ENCODE data around the gene SH3PXD2B.
A peak's percentile ranks its signal among the peaks of the same experiment; 100 is the strongest.

Gene SH3PXD2B
- 0 to 0.70 reads per million in 2 donors for total RNA-seq

DNA sequence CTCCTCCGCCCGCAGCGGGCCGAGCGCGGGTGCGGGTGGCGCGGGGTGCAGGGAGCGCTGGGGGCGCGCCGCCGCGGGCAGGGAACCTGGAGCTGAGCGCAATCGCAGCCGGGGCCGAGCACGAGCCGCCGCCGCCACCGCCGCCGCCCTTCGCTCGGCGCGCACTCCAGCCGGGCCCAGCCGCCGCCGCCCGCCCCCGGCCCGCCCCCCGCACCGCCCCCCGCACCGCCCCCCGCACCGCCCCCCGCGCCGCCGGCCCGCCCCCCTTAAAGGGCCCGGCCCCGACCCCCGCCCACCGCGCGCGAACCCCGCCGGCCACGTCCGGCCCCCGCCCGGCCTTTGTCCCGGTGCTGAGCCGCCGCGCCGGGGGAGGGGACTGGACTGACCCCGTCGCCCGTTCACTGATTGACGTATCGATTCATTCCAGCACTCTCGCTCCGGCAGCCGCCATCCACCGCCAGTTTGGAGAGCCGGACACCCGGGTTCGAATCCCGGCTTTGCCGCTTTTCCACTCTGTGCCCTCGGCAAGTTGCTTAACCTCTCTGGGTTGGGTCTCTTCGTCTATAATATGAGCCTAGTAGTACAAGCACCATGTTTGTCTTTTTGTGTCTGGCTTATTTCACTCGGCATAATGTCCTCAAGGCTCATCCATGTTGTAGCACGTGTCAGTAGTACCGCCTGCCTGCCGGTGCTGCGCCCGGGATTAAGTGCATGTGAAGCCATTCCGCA, at the start of gene SH3PXD2B:
TSS of gene SH3PXD2B (minus strand) at position 168 of the 729 bp plus-strand sequence. CDS start 173 bp downstream, outside the sequence.
- DNase-seq = peak; percentile 18

DNA sequence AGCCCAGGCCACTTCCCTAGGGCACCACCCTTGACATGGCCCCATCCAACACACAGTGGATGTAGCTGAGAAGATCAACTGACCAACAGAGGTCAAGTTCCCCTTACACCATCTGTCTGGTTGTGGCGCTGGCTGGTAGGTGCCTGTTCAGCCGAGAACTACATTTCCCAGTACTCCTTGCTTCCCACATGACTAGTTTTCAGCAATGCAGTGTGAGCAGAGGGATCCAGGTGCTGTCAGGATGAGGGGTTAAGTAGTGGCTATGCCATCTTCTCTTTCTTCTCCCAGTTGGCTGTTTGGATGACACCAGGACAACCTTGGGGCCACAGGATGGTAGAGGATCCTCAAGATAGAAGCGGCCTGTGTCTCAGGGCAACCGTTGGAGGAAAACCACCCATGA, 48.6 kb upstream of the SH3PXD2B start:
- DNase-seq = no peak

DNA sequence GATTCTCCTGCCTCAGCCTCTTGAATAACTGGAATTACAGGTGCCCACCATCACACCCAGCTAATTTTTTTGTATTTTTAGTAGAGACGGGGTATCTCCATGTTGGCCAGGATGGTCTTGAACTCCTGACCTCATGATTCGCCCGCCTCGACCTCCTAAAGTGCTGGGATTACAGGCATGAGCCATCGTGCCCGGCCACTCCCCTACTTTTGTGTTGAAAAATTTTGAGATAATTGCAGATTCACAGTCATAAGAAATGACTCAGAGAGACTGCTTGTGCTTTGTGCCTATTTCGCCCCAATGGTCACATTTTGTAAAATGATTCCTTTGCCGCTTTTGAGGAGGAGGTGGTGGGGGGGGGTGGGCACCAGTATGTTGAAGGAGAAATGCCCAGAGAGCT, 48.1 kb upstream of the SH3PXD2B start:
- DNase-seq = no peak

DNA sequence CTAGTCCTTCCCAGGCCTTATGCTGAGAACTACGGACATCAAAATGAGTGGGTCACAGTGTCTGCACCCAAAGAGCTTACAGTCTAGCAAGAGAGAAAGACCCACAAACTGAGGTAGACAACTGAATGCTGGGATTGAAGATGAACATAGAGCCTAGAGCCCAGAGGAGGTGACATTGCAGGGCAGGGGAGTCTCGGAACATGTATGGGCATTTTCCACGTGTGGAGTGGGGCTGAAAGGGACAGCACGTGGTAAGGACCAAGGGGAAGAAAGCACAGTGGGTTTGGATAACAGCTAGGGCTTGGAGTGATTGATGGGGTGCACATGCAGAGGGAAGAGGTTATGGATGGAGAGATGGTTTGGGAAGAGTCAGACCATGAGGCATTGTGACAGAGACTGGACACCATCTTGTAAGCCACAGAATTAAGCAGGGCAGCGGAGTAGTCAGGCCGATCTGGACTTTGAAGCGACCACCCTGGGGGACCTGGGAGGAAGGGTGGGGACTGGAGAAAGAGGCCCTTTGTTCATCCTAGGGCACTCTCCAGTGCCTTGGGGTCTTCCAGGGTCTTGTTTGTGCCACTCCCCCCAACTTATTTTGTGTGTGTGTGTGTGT, 47.5 kb upstream of the SH3PXD2B start:
- DNase-seq = no peak

GRCh38 chr5:172499287-172499686, 45.0 kb upstream of the SH3PXD2B start:
- no peak for DNase-seq

- DNase-seq = no peak
Measured at GRCh38 chr5:172498431-172499129, 44.3 kb upstream of the SH3PXD2B start.

DNA sequence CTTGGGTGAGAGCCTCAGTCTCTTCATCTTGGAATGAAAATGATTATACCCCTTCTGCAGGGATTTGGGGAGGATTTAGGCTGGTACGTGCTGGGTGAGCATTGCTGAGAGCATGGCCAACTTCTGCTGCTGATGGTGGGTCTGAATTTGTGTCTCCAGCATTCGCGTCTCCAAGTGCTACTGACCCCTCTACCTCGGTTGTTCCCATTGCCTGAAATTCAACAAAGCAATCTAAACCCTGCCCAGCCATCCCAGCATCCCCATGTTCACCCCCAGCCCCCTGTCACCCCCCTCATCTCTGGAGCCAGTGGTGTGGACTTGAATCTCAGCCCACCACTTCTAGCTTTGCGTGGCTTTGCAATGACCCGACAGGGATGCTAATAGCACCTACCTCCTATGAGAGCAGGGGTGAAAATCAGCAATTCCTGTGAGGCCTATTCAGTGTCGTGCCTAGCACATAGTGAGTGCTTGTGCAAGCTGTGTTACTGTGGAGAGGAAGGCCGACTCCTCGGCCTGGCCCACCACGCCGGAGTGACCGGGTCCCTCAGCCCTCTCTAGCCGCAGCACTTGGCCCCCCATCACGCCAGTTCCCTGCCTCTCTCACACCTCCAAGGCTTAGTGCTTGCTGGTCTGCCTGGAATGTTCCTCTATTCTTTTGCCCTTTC, 43.4 kb upstream of the SH3PXD2B start:
- DNase-seq = no peak

DNA sequence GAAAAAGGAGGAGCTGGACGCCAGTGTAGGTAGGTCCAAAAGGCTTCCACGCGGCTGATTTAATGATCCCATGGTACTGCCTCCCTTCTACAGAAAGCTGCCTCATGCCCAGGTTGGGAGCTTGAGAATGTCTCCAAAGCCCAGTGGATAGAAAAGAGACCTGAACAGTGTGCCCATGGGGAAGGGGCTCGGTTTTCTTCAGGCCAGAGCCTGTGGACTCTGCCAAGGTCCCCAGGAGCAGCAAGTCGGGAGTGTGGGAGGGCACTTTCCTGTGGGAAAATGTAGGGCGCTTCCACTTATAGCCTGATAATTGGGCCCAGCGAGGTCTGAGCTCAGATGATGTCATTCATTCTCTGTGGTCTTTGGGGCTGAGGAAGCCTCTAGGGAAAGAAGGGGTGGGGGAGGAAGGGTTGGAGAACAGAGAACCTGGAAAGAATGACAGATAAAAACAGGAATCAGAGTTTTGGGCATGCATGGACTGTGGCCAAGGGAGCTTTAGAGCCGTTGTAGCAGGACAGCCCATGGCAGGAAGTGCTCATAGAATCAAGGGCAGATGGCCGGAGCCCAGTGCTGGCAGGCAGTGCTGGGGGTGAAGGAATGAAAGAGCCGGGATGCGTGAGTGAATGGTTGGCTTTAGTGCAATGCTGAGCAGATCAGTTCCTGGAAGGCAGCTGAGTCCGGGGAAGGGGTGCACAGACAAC, 42.5 kb upstream of the SH3PXD2B start:
- DNase-seq = no peak

- DNase-seq = no peak
Measured at GRCh38 chr5:172494630-172495505, 40.5 kb upstream of the SH3PXD2B start.

- no peak for DNase-seq
Measured at GRCh38 chr5:172493906-172494305, 39.6 kb upstream of the SH3PXD2B start.

DNA sequence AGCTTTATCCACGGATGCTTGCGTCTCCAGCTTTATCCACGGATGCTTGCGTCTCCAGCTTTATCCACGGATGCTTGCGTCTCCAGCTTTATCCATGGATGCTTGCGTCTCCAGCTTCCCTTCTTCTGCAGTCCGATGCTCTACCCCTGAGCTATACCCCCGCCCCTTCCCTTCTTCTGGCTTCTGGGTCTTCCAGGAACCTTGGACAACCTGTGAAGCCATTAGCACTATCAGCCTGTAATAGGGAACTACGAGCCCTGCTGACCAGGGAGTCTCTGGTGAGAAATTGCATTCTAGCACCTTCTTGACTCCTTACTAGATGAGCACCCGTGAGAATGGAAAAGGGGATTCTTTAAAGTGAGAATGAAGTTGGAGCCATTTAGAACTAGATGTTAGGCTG, 39.1 kb upstream of the SH3PXD2B start:
- no peak for DNase-seq

- DNase-seq = no peak
Measured at GRCh38 chr5:172493002-172493401, 38.7 kb upstream of the SH3PXD2B start.

- no peak for DNase-seq
Measured at GRCh38 chr5:172492097-172492840, 37.9 kb upstream of the SH3PXD2B start.

- no peak for DNase-seq
Measured at GRCh38 chr5:172491481-172491880, 37.2 kb upstream of the SH3PXD2B start.

DNA sequence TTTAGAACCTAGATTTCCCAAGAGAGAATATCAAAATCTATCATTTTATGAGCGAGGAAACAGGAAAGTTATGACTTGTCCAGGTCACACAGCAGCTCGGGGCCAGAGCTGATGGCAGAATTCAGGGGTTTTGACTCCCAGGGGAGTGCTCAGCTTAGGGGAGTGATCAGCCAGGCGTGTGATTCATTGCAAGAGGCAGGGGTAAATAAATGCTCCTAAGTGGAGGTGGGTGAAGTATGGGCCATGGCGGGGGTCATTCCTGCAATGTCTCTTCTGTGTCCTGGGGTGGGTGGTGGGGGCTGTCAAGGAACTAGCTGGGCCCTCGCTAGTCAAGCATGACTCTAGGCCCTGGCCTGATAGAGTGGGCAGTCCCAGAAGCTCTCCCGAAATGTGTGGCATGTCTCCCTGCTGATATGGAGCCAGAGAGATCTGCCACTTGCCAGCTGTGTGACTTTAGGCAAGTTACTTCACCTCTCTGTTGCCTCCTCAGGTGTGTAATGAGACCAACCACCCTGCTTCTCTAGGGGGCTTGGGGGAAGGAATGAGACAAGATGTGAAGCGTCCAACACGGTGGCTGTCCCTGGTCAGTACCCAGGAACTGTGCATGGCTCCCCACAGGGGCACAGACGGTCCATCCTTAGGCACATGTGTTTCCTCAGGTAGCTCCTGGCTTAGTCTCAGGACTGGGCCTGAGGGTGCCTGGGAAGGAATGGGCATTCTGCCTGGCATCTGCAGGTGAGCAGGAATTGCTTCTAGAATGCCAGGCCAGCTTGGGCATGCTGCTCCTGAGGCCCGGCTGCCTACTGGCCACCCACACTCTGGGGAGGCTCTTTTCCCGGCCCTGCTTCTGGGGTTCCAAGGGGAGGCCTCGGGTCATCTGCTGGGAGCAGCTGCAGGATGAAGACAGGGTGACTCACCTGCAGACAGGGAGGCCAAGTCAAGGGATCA, 36.5 kb upstream of the SH3PXD2B start:
- no peak for DNase-seq

- no peak for DNase-seq
Measured at GRCh38 chr5:172488221-172488620, 33.9 kb upstream of the SH3PXD2B start.

GRCh38 chr5:172487671-172488070, 33.3 kb upstream of the SH3PXD2B start:
- no peak for DNase-seq

GRCh38 chr5:172486912-172487311, 32.6 kb upstream of the SH3PXD2B start:
- DNase-seq = no peak

DNA sequence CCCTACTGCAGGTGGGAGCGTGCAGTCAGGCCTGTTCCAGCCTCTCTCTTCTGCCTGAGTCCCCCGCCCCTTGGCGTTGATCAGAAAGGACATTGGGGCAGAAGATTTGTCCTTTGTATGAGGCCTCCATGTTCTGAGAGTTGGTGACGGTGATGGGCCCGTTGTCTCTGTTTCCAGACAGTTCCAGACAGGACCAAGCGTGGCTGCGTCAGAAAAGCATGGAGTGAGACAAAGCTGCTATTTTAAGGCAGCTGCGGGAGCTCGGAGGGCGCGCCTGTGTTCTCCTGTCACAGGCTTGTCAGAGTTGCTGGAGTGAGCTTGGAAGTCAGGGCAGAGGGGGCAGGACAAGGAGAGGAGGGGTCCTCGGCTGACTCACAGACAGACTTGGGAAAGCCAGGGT, 32.1 kb upstream of the SH3PXD2B start:
- DNase-seq = no peak
